Neuron (in vitro differentiated cells): Measurements from ENCODE around the gene ADGRL1.
A peak's percentile ranks its signal among the peaks of the same experiment; 100 is the strongest.
"Not testable (repeated sequence)": the region's sequence is repeated elsewhere in the genome, so short reads cannot be mapped to it uniquely, and the experiment has no call there.

ENCODE experiments used
- H2AFZ ChIP-seq: one replicate; pipeline ENCODE4 v1.6.1; 2013; ENCODE audit warnings: low read depth, mild to moderate bottlenecking, inconsistent platforms, low read length, moderate library complexity
- H3K27me3 ChIP-seq: one replicate; pipeline ENCODE4 v1.6.1; 2013; ENCODE audit warnings: low read length; ENCODE audit not compliant: insufficient read depth
- H3K36me3 ChIP-seq: one replicate; pipeline ENCODE4 v1.6.1; 2013; ENCODE audit warnings: low read length; ENCODE audit not compliant: insufficient read depth
- H3K4me1 ChIP-seq: one replicate; pipeline ENCODE4 v1.6.1; 2013; ENCODE audit warnings: low read length; ENCODE audit not compliant: insufficient read depth
- H3K4me3 ChIP-seq: 2 replicates; pipeline ENCODE4 v1.5.1; 2013; ENCODE audit warnings: mild to moderate bottlenecking, low read length, moderate library complexity
- H3K9me3 ChIP-seq: one replicate; pipeline ENCODE4 v1.6.1; 2013; ENCODE audit warnings: low read length

Gene ADGRL1

GRCh38 chr19:14205452-14206287, at the start of gene ADGRL1:
TSS of gene ADGRL1 (minus strand) at chr19:14206169. CDS start at chr19:14183602, 22,567 bp downstream.
- H3K36me3 ChIP-seq, H3K27me3 ChIP-seq, H3K4me1 ChIP-seq, H3K9me3 ChIP-seq: not testable (repeated sequence)
- peak within 1 kb of the TSS; percentile 55 for H3K4me3 ChIP-seq
- H2AFZ ChIP-seq = peak within 1 kb of the TSS; percentile 75

GRCh38 chr19:14255316-14255715, 49.3 kb upstream of the ADGRL1 start:
- not testable (repeated sequence) for H3K4me1 ChIP-seq, H3K36me3 ChIP-seq, H2AFZ ChIP-seq, H3K9me3 ChIP-seq, H3K27me3 ChIP-seq, H3K4me3 ChIP-seq

- H2AFZ ChIP-seq, H3K27me3 ChIP-seq, H3K9me3 ChIP-seq, H3K36me3 ChIP-seq, H3K4me3 ChIP-seq: not testable (repeated sequence)
- H3K4me1 ChIP-seq = peaks cover 12% of the 10 kb centered on the region
These were observed 48.0 kb upstream of the ADGRL1 start for GRCh38 chr19:14253822-14254599.

GRCh38 chr19:14252136-14252535, 46.2 kb upstream of the ADGRL1 start:
- H3K4me1 ChIP-seq = peaks cover 21% of the 10 kb centered on the region
- H3K9me3 ChIP-seq, H3K36me3 ChIP-seq, H2AFZ ChIP-seq, H3K27me3 ChIP-seq, H3K4me3 ChIP-seq: not testable (repeated sequence)

- no peak overlapping the region for H3K4me3 ChIP-seq
- no peaks in the 10 kb centered on the region for H3K27me3 ChIP-seq
- peaks cover 21% of the 10 kb centered on the region for H3K4me1 ChIP-seq
- no peak overlapping the region for H2AFZ ChIP-seq
- no peaks in the 10 kb centered on the region for H3K9me3 ChIP-seq
- H3K36me3 ChIP-seq = no peaks in the 10 kb centered on the region
These were observed 44.9 kb upstream of the ADGRL1 start for GRCh38 chr19:14250870-14251269.

GRCh38 chr19:14250315-14250714, 44.3 kb upstream of the ADGRL1 start:
- H3K9me3 ChIP-seq, H3K36me3 ChIP-seq, H3K4me3 ChIP-seq, H3K27me3 ChIP-seq, H2AFZ ChIP-seq: not testable (repeated sequence)
- H3K4me1 ChIP-seq = peaks cover 21% of the 10 kb centered on the region

GRCh38 chr19:14249891-14250290, 43.9 kb upstream of the ADGRL1 start:
- H3K4me3 ChIP-seq = not testable (repeated sequence)

GRCh38 chr19:14249012-14249754, 43.2 kb upstream of the ADGRL1 start:
- Histone ChIP-seq H3K4me3 (peak overlapping the region; percentile 48), H2AFZ (peak overlapping the region; percentile 61), H3K4me1 (peaks cover 19% of the 10 kb centered on the region)
- H3K9me3 ChIP-seq, H3K27me3 ChIP-seq, H3K36me3 ChIP-seq: not testable (repeated sequence)

More at GRCh38 chr19:14249891-14250290, 43.9 kb upstream of the ADGRL1 start:
- H3K9me3 ChIP-seq, H3K36me3 ChIP-seq, H3K27me3 ChIP-seq, H2AFZ ChIP-seq: not testable (repeated sequence)
- peaks cover 21% of the 10 kb centered on the region for H3K4me1 ChIP-seq

GRCh38 chr19:14248578-14249011, 42.6 kb upstream of the ADGRL1 start:
- Histone ChIP-seq H3K4me3 (peak overlapping the region; percentile 48), H3K4me1 (peaks cover 15% of the 10 kb centered on the region), H3K36me3 (no peaks in the 10 kb centered on the region), H2AFZ (peak overlapping the region; percentile 61), H3K9me3 (no peaks in the 10 kb centered on the region), H3K27me3 (no peaks in the 10 kb centered on the region)

GRCh38 chr19:14247548-14248471, 41.8 kb upstream of the ADGRL1 start:
- H3K36me3 ChIP-seq, H3K27me3 ChIP-seq, H3K9me3 ChIP-seq: not testable (repeated sequence)
- H3K4me1 ChIP-seq = peaks cover 15% of the 10 kb centered on the region
- peak overlapping the region; percentile 67 for H2AFZ ChIP-seq
- peak overlapping the region; percentile 48 for H3K4me3 ChIP-seq

GRCh38 chr19:14247205-14247547, 41.2 kb upstream of the ADGRL1 start:
- H3K4me1 ChIP-seq = peaks cover 15% of the 10 kb centered on the region
- H3K4me3 ChIP-seq, H3K36me3 ChIP-seq, H3K9me3 ChIP-seq, H3K27me3 ChIP-seq, H2AFZ ChIP-seq: not testable (repeated sequence)

- H3K9me3 ChIP-seq, H3K27me3 ChIP-seq, H3K36me3 ChIP-seq, H3K4me3 ChIP-seq, H2AFZ ChIP-seq: not testable (repeated sequence)
- peaks cover 12% of the 10 kb centered on the region for H3K4me1 ChIP-seq
These were observed 38.4 kb upstream of the ADGRL1 start for GRCh38 chr19:14244393-14244792.
